Inflammatory macrophage treated with lipopolysaccharide for 1 hour (primary cell): ENCODE data around the gene CTIF.
"Not testable (repeated sequence)": the region's sequence is repeated elsewhere in the genome, so short reads cannot be mapped to it uniquely, and the experiment has no call there.

ENCODE experiments used
- DNase-seq, 2 donors: peaks; one replicate each; pipeline ENCODE4 v3.0.0-alpha.2; 2020 to 2022

Gene CTIF

DNA sequence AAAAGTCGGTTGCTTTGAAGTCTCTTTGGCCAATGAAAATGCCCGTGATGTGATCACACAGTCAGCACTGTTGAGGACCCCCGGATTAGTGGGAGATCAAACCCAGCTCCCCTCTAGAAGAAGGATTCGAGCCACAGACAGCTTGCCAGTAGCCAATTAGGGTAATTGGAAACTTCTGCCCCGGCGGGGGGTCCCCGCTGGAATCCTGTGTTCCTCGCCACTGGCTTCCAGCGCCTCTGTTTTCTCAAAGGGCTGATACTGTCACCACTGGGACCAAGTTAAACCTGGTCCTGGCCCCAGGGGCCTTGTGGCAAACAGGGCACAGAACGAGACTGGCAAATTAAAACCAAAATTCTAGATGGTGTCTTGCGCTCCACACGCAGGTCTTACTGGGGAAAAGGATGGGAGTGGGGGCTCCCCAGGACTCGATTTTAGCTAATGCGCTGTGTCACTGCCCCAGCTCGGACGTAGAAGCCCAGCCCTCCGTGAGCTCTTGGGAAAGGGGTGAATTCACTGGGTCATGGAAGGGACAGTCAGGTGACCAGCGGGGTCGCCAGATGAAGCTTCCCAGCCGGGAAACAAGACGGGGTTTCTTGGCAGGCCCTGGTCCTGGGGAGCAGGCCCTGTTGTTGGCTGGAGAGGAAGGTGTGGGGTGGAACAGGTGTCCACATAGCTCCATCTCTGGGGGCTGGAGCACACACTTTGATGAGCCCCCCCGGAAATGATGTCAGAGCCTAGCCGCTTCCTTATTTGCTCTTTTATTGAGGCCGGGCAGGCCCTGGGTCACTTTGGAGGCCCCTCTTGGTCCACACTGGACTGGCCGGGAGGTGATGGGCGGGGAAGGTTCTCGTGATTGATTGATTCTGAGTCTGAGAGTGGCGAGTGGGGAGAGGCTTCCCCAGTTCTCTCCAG lies 321.7 kb downstream of the CTIF start:
- DNase-seq = no peak

DNA sequence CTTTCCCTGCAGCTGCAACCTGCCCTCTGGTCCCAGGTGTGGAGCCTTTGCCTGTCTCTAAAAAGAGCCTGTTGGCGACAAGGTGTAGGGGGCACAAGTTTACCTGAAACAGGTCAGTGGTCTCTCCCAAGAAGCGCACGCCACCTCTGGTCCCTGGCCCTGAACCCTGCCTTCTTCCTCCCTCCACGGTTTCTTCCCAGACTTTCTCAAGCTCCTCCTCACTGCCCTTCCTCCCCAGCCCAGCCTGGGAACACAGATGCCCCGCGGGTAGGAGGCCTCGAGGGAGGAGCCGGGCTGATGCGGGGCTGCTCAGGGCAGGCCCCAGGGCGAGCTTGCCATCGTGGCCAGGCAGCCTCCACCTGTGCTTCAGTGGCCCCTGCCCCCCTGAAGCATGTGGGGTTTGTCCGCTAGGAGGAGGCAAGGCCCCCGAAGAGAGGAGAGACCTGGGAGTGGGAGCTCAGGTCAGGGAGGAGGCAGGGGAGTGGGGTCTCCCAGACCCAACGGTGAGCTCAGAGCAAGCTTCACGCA lies 322.4 kb downstream of the CTIF start:
- no peak for DNase-seq

DNA sequence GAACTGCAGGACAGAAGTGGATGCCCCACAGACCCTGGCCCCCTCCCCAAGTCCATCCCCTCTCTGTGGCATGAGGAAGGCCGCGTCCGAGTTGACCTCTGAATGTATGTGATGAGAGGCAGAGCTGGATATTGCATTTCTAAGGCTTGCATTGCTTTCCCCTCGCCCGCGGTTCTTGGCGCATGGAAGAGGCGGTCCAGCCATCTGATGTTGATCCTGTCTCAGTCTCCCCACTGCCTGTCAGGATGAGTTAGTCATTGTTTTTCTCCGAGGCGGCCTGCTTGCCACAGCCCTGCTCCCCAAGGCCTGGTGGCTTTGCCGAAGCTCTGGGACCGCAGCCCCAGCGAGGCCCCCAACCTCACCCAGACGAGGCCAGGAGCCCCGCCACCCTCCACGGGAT lies 323.3 kb downstream of the CTIF start:
- no peak for DNase-seq

DNA sequence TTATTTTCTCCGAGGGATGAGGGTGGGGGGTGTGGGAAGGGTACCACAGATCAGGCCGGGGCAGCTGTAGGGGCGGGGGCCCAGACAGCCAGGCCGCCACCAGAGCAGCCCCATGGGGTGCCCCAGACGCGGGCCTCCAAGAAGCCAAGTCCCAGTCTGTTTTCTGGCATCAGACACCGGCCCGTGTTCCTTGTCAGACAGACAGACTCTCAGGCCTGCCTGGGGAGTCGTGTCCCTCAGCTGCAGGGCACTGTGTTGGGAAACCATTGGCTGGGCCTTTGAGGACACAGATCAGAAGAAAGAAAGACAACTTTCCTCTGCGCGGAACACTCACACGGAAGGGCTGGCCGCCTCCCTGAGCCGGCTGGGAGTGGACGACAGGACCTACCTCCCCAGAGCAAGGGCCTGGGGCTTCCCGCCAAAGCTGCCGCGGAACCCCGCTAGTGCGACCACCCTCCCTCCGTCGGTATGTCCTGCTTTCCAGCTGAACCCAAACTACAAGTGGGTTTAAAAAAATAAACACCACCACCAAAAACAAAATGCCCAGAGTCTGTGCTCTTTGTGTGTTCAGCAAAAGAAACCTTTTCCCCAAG lies 323.9 kb downstream of the CTIF start:
- DNase-seq = no peak

DNA sequence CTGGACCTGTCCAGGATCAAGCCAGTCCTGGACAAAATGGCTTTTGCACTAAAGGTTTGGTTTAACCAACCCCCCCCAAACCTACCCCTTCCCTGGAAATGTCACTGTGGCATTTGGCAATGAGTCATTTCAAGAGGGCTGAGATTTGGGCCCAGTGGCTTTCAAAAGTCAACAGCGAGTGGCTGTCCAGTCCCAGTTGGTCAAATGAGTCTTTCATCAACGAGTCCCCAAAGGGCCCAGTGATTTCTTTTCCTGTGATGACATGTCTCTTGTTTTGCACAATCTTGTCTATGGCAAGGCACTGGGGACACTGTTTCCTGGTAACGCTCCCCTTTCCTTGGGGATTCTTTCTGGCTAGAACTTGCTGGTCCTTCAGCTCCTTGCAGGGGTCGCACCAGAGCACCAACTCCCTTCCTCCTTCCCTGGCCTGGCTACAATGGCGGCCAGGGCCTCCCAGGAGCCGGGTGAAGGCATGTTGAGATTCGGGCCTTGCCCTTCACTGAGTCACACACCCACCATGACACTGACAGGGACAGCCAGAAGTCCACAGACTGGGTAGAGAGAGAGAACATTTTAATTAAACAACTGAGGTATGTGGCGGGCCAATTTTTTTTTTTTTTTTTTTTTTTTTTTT lies 324.7 kb downstream of the CTIF start:
- DNase-seq = peak; percentile 55 to 72

DNA sequence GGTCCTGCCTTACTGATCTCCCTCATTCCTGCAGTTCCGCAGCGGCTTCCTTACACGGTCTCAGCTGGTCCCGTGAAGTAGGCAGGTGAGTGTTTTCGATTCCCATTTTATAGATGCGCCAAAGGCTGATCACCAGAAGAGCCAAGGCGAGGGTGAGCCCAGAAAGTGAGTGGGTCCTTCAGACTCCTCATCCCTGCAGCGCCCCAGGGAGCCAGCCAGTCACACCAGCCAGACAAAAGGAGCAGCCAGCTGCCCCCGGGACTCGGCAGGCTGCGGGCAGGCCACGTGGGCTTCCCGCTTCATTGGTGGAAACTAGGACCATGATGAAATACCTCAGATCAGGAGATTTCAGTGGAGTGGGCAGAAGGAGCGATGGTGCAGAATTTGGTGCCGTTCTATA lies 326.0 kb downstream of the CTIF start:
- DNase-seq = no peak

DNA sequence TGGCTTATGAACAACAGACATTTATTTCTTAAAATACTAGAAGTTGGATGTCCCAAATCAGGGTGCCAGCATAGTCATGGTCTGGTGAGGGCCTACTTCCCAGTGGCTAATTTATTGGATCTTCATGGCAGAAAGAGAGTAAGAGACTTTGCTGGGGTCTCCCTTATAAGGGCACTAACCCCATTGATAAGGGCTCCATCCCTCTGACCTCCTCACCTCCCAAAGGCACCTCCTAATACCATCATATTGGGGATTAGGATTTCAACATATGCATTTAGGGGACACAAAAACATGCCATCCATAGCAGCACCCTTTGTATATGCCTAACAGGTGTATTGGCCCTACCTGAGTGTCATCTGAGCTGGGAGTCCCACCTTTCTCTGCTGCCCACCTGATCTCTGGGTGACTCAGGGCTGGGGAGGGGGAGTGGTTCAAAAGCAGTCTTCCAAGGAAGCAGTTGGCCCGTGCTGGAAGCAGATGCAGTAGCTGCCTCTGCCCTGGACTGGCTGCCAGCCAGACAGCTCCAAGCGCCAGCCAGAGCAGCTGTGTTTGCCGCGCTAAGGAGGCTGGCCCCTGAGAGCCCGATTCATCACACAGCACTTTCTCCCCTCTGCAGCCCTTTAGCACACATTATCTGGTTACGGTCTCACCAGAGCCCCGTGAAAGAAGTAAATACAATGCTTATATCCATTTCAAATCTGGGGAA lies 327.4 kb downstream of the CTIF start:
- DNase-seq = no peak

DNA sequence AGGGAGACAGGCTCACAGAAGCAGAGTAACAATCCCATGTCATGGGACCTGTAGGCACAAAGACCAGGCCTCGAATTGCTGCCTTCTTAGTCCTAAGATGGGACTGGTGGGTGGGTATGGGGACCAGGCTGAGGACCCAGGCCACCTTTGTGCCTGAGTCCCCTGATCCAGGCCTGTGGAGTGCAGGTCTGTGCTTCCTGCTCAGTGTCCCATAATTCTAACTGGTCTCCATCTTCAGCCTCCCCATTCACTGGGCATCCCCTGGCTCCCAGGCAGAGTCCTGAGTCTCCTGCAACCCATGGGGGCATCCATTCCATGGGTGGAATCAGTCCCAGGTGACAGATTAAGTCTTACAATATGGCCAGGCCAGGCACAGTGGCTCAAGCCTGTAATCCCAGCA lies 328.0 kb downstream of the CTIF start:
- no peak for DNase-seq

DNA sequence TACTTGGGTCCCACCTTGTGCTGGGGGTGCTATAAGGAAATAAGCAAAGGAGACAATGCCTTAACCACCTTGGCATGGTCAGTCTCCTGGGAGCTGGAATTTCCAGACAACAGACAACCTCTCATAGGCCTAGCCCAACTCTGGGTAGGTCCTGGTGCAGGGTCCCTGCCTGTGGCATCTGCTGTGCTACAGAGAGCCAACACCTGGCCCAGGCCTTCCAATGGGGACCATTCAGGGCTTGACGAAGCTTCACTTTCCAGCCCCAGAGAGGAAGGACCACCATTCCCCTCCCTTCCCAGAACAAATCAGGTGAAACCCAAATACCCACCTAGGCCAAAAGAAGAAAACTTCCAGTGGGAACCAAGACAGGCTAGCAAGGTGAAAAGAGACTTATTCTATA lies 329.1 kb downstream of the CTIF start:
- DNase-seq = no peak

DNA sequence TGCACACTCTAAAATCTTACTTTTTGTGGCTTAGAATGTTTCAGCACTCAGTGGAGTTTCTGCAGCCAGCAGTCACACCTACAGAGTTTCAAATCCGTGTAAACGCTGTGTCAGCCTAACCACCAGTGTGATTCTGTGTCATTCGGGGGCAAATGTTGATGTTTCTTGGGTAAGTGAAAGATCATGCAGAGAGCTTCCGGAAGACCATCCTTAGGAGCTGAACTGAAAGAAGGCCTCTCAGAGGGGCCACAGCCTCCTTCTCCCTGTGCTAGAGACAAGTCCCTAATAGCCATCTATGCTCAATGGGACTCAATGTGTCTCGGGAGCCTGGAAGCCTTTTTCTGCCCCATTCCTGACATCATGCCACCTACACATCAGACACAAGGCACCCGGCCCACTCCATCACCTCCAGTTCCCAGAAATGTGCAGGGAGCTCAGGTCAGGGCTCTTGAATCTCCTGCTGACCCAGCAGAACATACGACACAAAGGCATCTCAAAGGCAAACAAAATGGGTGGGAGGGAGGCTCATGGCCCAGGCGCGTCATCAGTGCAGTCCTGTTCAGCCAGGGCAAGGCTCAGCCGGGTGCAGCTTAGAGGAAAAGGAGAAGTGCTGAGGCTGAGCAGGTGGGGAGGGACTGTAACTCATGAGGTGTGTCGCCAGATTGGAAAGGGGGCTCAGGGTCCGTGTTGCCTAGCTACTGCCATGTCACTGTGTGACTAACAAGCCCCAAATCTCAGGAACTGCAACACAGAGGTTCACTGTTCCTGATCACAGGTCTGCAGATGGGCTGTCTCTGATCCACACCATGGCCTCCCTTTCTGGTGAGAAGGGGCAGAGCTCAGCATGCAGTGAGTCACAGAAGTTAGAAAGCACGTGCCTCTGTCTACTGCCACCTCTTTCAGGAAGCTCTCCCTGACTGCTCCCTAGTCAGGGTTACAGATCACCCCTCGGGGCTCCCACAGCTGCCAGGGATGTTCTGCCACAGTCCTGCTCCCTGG lies 329.9 kb downstream of the CTIF start:
- DNase-seq = peak; percentile 75 to 96

DNA sequence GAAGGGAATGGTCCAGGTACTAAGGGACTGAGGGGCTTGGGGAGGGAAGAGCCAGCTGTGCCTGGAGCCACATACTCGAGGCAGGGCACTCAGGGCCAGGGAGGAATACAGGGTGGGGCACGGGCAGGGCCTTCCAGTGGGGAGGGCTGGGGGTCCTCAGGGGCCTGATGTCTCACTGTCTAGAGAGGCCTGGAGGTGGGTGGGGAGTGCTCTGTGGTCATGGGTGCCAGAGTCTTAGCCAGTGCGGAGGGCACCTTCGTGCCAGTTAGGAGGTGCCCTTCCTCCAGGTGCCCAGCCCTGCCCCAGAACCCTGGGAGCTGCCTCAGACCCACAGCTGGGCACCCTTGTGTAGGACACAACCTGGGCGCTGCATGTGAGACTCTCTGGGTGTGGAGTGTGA lies 330.8 kb downstream of the CTIF start:
- no peak for DNase-seq

DNA sequence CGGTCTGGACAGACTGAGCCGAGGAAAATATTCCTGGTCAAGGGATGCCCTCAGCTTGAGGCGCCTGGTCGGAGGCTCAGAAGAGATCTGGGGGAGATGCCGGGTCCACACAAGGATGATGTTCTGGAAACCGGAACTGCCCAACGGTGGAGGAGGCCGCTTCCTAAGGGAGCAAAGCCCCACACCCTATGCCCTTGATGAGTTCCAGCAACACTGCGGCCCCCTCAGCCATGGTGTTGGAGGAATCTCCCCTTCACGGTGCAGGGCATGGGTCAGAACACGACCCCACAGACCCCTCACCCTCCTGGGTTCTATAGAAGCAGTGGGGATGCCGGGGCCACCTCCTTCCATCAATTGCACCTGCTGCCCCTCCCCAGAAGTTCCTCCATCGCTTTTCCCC lies 332.1 kb downstream of the CTIF start:
- DNase-seq = not testable (repeated sequence)

DNA sequence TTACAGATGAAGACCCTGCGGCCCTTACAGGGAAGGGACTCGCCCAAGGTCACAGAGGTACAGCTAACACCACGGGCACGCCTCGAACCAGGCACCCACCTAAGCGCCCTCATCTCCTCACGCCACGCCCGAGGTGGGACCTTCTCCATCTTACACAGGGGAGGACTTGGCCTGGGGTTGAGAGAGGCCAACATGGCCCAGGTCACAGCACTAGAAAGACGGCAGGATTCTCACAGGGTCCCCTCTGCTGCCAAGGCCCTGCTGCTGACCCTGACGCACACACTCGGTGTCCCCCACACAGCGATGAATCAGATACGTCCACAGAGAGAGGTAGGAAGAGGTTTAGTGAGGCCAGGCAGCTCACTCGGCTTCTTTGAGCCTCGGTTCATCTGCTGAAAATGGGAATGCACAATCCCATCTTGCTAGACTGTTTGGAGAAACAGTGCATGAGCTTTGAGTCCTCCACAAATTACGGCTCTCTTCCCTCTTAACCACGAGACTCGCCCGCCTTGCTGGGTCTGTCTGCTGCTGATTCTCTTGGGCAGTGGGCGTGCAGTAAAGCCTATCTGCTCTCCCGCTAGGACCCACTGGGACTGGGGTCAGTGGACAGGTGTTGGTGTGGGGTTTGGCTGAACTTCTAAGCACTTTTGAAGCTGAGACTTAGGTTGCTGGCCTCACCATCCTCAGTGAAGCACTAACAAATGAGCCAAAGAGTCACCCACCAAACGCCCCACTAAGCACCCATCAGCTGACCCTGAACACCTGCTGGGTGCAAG lies 332.7 kb downstream of the CTIF start:
- DNase-seq = no peak

DNA sequence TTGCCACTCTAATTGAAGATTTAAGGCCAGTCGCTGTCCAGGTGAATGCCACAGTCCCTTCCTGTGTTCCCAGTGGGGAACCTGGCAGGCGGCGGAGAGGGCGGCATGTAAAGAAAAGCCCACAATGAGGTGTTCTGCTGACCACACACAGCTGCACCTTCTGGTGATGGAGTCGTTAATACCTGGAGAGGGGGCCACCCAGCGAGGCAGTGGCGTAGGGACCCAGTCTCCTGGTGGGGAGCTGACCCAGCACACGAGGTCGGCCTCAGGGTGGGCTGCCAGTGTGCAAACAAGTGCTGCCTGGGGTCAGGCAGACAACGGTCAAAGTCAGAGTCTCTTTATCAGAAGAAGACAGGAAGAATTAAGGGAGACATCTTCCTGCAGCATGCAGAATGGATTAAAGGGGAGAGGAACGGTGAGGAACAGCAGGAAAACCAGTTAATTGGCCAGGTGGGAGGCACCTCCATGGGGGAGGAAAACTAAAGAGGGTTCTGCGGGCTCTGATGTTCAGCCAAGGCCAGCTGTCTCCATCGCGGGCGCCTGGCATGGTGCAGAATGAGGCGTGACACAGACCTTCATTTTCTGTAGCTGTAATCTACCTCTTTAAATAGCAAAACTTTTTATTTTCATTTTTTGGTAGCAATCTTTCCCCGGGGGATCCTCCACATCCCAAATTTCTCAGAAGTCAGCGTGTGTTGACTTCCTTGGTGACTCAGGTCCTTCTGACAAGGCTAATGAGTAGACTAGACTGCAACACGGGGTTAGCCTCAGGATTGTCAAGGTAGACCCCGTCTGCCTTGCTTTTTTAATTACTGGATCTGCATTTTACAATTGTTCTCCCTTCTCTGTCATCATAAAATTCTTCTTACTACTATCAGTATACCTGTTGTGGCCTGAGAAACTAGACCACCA lies 333.7 kb downstream of the CTIF start:
- DNase-seq = peak; percentile 53 to 78

DNA sequence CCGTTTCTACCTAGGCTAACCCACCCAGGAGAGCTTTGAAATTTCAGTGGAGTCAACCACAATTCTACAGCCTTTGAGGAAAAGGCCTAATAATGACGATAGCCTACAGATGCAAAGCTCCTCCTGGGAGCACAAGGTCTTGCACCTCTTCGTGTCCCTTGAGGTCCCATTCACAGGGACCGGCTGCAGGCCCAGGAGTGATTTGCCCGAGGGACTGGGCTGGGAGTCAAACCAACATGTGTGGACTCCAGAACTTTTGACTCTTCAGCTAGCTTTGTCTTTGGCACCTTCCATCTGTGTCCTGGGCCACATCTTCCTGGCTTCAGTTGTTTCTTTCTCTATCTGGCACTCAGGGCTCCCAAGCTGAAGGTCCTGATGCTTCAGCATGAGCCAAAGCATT lies 335.4 kb downstream of the CTIF start:
- no peak for DNase-seq

DNA sequence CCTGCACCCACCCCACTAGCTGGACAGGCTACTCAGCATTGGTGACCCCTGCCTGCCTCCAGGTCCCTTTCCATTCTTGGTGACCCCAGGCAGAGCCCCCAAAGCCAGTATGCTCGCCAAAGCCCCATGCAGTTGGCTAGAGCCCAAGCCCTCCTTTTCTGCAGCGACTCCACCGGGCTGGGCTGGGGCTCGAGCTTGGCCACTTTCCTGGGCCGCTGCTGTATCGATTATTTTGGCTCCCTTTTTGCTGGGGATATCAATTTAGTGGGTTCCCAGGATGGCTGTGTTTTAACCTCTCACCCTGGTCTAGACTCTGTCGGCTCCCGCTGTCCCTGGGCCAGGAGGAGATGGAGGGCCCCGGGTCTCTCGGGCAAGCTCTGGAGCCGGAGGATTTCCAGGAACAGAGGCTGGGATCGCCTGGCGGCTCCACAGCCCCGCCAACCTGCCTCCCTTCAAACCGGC lies 335.9 kb downstream of the CTIF start:
- no peak for DNase-seq

DNA sequence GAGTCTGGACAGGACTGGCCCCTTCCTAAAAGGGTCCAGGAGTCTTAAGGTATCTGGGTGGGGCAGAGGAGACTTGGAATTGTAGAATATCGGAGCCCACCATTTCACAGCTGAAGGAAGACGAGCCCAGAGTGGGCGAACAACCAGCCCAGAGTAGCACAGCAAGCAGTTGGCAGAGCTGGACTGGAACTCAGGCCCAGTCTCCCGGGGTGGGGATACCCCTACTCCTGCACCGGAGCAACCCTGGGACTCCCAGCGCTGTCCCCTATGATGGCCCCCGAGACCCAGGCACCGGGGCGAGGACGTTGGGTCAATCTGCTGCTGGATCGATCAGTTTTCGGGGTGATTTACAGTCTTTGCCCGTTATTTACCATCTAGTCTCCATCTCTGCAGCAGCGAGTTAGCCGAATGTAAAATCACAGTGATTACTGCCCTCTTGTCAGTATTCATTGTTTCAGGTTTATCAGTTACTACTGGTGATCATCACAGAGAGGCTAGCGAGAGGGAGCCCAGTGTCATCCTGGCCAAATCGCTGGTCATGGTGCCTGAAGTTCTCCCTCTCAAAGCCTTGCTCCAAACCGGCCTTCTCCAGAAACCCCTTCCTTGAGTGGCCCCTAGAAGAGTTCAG lies 336.6 kb downstream of the CTIF start:
- DNase-seq = no peak

DNA sequence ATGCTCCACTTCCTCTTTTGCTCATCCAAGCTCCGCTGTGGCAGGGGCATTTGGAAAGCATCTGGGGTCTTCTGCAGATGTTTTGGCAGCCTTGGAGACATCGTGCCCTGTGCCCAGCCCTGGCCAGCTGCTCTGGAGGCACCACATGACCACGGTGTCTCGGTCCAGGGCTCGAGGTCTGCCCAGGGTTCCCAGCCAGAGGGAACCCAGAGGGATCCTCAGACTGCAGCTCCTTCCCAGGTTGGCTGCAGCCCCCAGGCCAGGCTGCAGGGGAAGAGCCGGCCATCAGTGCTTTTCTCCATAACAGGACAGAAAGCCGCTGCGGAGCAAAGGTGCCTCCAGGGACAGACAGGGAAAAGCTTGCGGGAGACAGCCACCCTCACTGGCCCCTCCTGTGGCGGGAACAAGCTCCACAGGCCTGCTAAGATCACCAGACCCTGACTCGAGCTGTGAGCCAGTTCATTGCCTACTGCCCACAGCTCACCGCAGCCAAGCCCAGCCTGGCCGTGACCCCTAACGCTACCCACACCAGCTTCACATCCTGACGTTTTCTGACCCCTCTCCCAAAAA lies 337.2 kb downstream of the CTIF start:
- DNase-seq = no peak

DNA sequence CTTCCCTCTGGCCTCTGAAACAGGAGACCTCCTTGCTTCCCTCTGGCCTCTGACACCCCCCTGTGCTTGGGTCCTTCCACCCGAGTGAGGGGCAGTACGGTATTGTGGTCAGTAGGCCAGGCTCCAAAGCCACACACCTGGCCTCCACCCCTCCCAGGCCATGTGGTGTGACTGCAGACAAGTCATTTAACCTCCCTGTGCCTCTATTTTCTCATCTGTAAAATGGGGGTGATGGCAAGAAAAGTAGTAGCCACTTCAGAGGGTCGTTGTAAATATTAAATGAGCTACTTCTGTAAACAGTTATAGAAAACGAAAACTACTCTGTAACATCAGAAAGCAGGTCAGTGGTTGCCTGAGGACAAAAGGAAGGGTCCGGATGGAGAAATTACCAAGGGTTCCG lies 337.8 kb downstream of the CTIF start:
- DNase-seq = no peak
